HG02588 (cell line): ENCODE results near the gene BCL2L1.

Experiments
- ATAC-seq: cut with Tn5 transposase; IDR thresholded peaks from one replicate; pipeline ENCODE4 v1.9.1; 2021; ENCODE audit warnings: mild to moderate bottlenecking, moderate library complexity; ENCODE audit not compliant: unreplicated experiment

Gene BCL2L1

DNA sequence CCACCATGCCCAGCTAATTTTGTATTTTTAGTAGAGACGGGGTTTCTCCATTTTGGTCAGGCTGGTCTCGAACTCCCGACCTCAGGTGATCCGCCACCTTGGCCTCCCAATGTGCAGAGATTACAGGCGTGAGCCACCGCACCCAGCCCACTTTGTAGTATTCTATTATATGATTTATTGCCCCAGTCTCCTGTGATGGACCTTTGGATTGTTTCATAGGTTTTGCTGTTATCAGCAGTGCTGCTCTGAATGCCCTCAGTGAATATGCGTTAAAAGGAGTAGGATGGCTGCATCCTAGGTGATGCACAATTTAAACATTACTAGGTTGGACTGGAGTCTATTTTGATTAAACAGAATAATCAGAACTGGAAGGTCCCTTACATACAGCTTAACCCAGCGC, 107.3 kb downstream of the BCL2L1 start:
- no peak for ATAC-seq
